Measurements from ENCODE around the gene ZC3H4.

DNA sequence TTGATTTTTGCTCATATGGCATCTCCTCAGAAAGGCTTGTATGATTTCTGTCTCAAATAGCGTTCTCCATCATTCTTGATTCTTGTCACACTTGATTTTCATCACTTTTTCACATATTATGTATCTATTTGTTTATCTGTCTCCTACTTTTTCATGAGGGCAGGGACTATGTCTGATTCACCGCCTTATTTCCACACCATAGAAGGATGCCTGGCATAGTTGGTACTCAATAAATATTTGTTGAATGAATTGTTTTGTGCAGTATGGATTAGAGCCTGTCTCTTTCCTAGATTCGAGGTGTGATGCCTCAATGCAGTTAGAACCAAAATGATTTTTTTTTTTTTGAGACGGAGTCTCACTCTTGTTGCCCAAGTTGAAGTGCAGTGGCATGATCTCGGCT lies 29.2 kb upstream of the ZC3H4 start:
- no peak for TF ChIP-seq CTCF (conservative IDR thresholded peaks at IDR 0.05; ENCODE audit: low read length)
- no peak for TF ChIP-seq EZH2phosphoT487 (IDR thresholded peaks at IDR 0.05; ENCODE audit: borderline replicate concordance)

Data from Loucy (cell line).